CD8-positive, alpha-beta memory T cell (primary cell): ENCODE results near the gene ATP7A. TPM values are rescaled to one million over a fixed set of nuclear protein-coding genes. Genes with fewer than 3 reads are reported as not detected.

Experiments
- polyA plus RNA-seq: library from polyadenylated mRNA; unstranded; fragments of 300-500 nt; fragmentation: Illumina TruSeq; gene quantifications from one replicate; pipeline ENCODE4 v1.2.3, GENCODE V29; 2021
- total RNA-seq, 2 experiments: library from RNA; stranded (reverse); gene quantifications; one replicate each; pipeline ENCODE4 v1.2.3, GENCODE V29; 2021

Gene ATP7A
- total and polyA plus RNA-seq, 3 experiments from 2014 or later, result 4.6 to 6.5 (median 5.8) TPM

Other genes with a start within 250 kb of the ATP7A start
- gene ATRX, start 124.5 kb upstream of the ATP7A start, total RNA-seq, result 10 to 100 TPM; 56.6 to 61.1 TPM
- 80.8 TPM for gene ATRX, start 124.5 kb upstream of the ATP7A start, polyA plus RNA-seq
- gene MAGT1, start 15.3 kb upstream of the ATP7A start, total RNA-seq, result 10 to 100 TPM; 44.0 to 45.2 TPM
- gene MAGT1, start 15.3 kb upstream of the ATP7A start, polyA plus RNA-seq, result 55.0 TPM
- gene COX7B, start 11.2 kb upstream of the ATP7A start, total RNA-seq, result 100 to 1,000 TPM; 298 to 348 TPM
- gene COX7B, start 11.2 kb upstream of the ATP7A start, polyA plus RNA-seq, result 377 TPM
- gene PGAM4, start 58.9 kb downstream of the ATP7A start, total RNA-seq, result 1 to 10 TPM in 1 of 2 experiments, under 1 TPM in 1; 0.85 to 1.2 TPM
- not detected for gene PGAM4, start 58.9 kb downstream of the ATP7A start, polyA plus RNA-seq
- 100 to 1,000 TPM; 665 to 680 TPM for gene PGK1, start 193.6 kb downstream of the ATP7A start, total RNA-seq
- 454 TPM for gene PGK1, start 193.6 kb downstream of the ATP7A start, polyA plus RNA-seq
- 10 to 100 TPM; 27.7 to 32.1 TPM for gene TAF9B, start 229.0 kb downstream of the ATP7A start, total RNA-seq
- 21.0 TPM for gene TAF9B, start 229.0 kb downstream of the ATP7A start, polyA plus RNA-seq